Peyer's patch (tissue), 4 donors: ENCODE measurements around the gene ITPR1. TPM values are rescaled to one million over a fixed set of nuclear protein-coding genes. Genes with fewer than 3 reads are reported as not detected.
A peak's percentile ranks its signal among the peaks of the same experiment; 100 is the strongest.

ENCODE experiments used
- DNase-seq, 3 donors: peaks; one replicate each; pipeline ENCODE4 v3.0.0-alpha.2; 2017 to 2019
- H3K27ac ChIP-seq, 4 donors: fragments of 200-600 bp; sonication (generic); one replicate each; pipeline ENCODE4 v1.5.1; 2016 to 2019
- H3K27me3 ChIP-seq, 2 donors: fragments of 200-600 bp; sonication (generic); one replicate each; pipeline ENCODE4 v1.5.1; 2019
- H3K36me3 ChIP-seq, 3 donors: fragments of 200-600 bp; sonication (generic); one replicate each; pipeline ENCODE4 v1.5.1; 2016 to 2019
- H3K4me1 ChIP-seq, 4 donors: fragments of 200-600 bp; sonication (generic); one replicate each; pipeline ENCODE4 v1.5.1; 2016 to 2019
- H3K4me3 ChIP-seq, 4 donors: fragments of 200-600 bp; sonication (generic); 1 replicate in 3 of 4; 2 replicates in 1 of 4; pipeline ENCODE4 v1.5.1; 2016 to 2019; ENCODE audit warnings: mild to moderate bottlenecking in 1 of 4
- H3K9me3 ChIP-seq, 4 donors: fragments of 200-600 bp; sonication (generic); one replicate each; pipeline ENCODE4 v1.5.1; 2016 to 2019; ENCODE audit warnings: mild to moderate bottlenecking in 1 of 4
- CTCF ChIP-seq, 6 experiments: fragments of 450-650 bp in 4 of 6; fragments of 200-600 bp in 2 of 6; sonication (generic) in 1 of 6; IDR thresholded peaks; one replicate each; pipeline ENCODE4 v1.5.1; 2017 to 2019; ENCODE audit warnings: antibody characterized with exemption in 6 of 6, mild to moderate bottlenecking in 3 of 6, moderate library complexity in 1 of 6
- POLR2A ChIP-seq, 2 donors: fragments of 450-650 bp; IDR thresholded peaks; one replicate each; pipeline ENCODE4 v1.5.1; 2017; ENCODE audit warnings: antibody characterized with exemption in 2 of 2, mild to moderate bottlenecking in 2 of 2, moderate library complexity in 2 of 2
- total RNA-seq, 4 donors: library from RNA; depleted of rRNA; stranded (reverse); fragments of >200 nt; gene quantifications; one replicate each; pipeline ENCODE4 v1.1.0, GENCODE V29; 2016

ITPR1 gene
- total RNA-seq, 4 donors from 2014 or later: 13.3 to 142 (median 22.7) TPM

DNA sequence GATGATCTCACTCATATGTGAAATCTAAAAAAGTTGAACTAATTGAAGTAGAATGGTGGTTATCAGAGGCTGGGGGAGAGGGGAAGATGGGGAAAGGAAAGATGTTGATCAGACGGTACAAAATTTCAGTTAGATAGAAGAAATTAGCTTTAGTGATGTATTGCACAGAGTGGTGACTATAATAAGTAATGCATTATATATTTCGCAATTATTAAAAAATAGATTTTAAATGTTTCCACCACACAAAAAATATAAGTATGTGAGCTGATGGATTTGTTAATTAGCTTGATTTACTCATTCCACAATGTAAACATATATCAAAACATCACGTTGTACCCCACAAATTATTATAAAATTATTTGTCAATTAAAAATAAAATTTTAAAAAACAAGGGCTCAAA, 34.2 kb upstream of the ITPR1 start:
- no peaks in the 10 kb centered on the region for H3K27me3 ChIP-seq
- no peak overlapping the region for H3K4me3 ChIP-seq
- no peaks in the 10 kb centered on the region for H3K4me1 ChIP-seq
- no peak overlapping the region for H3K27ac ChIP-seq
- no peak for TF ChIP-seq POLR2A (IDR thresholded peaks at IDR 0.05)
- TF ChIP-seq CTCF (IDR thresholded peaks at IDR 0.05): no peak
- no peak for DNase-seq
- H3K9me3 ChIP-seq: no peaks in the 10 kb centered on the region
- H3K36me3 ChIP-seq: no peaks in the 10 kb centered on the region

- Histone ChIP-seq H3K4me3 (no peak overlapping the region), H3K36me3 (no peaks in the 10 kb centered on the region), H3K9me3 (no peaks in the 10 kb centered on the region), H3K4me1 (no peaks in the 10 kb centered on the region), H3K27ac (no peak overlapping the region), H3K27me3 (no peaks in the 10 kb centered on the region)
- TF ChIP-seq CTCF (IDR thresholded peaks at IDR 0.05) (no peak), POLR2A (IDR thresholded peaks at IDR 0.05) (no peak)
- no peak for DNase-seq
Measured at GRCh38 chr3:4460334-4460733, 32.8 kb upstream of the ITPR1 start.

DNA sequence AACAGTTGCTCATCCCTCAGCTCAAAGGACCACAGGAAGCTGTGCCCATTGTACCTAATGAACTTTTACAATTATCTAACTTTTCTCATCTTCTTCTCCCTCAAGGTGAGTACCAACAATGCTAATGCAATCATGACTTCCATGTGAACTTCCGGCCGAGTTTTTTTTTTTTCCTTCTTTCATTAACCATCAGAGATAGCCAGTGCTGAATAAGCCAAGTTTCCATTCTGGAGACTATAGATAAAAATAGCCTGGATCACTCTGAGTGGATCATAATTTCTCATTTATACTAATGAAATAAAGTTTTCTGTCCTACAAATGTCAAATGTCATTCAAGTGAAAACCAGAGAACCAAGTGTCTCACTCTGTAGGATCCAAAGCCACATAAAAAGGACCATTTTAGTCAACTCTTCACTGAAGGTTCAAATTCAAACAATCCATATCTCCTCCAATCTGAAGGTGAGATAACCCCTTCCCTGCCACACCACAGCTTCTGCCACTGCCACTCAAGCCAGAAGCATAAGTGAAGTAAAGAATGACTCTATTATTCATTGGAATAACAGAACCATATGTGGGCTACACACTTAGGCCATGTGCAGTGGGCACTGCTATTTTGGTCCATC, 31.6 kb upstream of the ITPR1 start:
- Histone ChIP-seq H3K27me3 (no peaks in the 10 kb centered on the region), H3K4me1 (peaks cover 0 to 6% (median 3%) of the 10 kb centered on the region in 4 donors), H3K36me3 (no peaks in the 10 kb centered on the region), H3K4me3 (no peak overlapping the region), H3K9me3 (no peaks in the 10 kb centered on the region), H3K27ac (no peak overlapping the region)
- DNase-seq: no peak
- no peak for TF ChIP-seq POLR2A (IDR thresholded peaks at IDR 0.05)

- Histone ChIP-seq H3K36me3 (no peaks in the 10 kb centered on the region), H3K4me1 (peaks cover 0 to 8% (median 3%) of the 10 kb centered on the region in 4 donors), H3K4me3 (no peak overlapping the region), H3K27ac (no peak overlapping the region), H3K9me3 (no peaks in the 10 kb centered on the region), H3K27me3 (no peaks in the 10 kb centered on the region)
- DNase-seq: no peak
- TF ChIP-seq CTCF (IDR thresholded peaks at IDR 0.05) (no peak), POLR2A (IDR thresholded peaks at IDR 0.05) (no peak)
Measured at GRCh38 chr3:4462369-4463040, 30.6 kb upstream of the ITPR1 start.

DNA sequence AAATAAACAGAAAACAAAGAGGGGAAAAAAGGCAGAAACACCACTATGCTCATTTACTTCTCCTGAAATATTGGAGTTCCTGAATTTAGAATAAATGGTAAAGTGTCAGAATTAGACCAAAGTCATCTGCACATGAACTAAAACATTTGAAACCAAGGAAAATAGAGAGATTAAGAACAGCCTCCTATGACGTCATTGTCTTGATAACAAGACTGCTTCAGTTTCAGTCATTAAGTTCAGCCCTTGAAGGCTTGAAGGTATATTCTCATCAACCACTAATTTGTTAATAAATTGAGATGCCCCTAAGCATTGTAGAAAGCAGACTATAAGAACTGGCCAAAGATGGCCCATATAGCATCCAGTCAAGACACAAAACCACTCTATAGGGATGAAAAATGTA, 28.6 kb upstream of the ITPR1 start:
- Histone ChIP-seq H3K27me3 (no peaks in the 10 kb centered on the region), H3K9me3 (no peaks in the 10 kb centered on the region), H3K27ac (no peak overlapping the region), H3K4me1 (peaks cover 0 to 10% (median 3%) of the 10 kb centered on the region in 4 donors), H3K36me3 (no peaks in the 10 kb centered on the region), H3K4me3 (no peak overlapping the region)
- TF ChIP-seq POLR2A (IDR thresholded peaks at IDR 0.05): no peak
- TF ChIP-seq CTCF (IDR thresholded peaks at IDR 0.05): no peak
- no peak for DNase-seq

- Histone ChIP-seq H3K27ac (peak within 1 kb of the TSS; percentile 79 to 94 (median 88)), H3K4me3 (peak within 1 kb of the TSS; percentile 75 to 96 (median 84)), H3K36me3 (no peaks in the 10 kb centered on the region), H3K27me3 (no peaks in the 10 kb centered on the region), H3K4me1 (peaks cover 0 to 10% (median 3%) of the 10 kb centered on the region in 4 donors), H3K9me3 (no peaks in the 10 kb centered on the region)
- peak; percentile 83 to 93 (median 88) for DNase-seq
- TF ChIP-seq POLR2A (IDR thresholded peaks at IDR 0.05) (peak; percentile 63 to 69), CTCF (IDR thresholded peaks at IDR 0.05) (no peak)
Measured at GRCh38 chr3:4466741-4467521, 26.2 kb upstream of the ITPR1 start, which contains the start of gene SUMF1. TSS of gene SUMF1 (minus strand) at chr3:4467269. CDS start at chr3:4467245, 24 bp downstream.
